ENCODE results near the gene LIME1. TPM values are rescaled to one million over a fixed set of nuclear protein-coding genes. Genes with fewer than 3 reads are reported as not detected.

Gene LIME1
- total and polyA plus RNA-seq, 10 of the 15 experiments (the other 5 are each of a cell fraction or from before 2014, with no cell fraction given): 0.35 to 154 (median 49.9) TPM

DNA sequence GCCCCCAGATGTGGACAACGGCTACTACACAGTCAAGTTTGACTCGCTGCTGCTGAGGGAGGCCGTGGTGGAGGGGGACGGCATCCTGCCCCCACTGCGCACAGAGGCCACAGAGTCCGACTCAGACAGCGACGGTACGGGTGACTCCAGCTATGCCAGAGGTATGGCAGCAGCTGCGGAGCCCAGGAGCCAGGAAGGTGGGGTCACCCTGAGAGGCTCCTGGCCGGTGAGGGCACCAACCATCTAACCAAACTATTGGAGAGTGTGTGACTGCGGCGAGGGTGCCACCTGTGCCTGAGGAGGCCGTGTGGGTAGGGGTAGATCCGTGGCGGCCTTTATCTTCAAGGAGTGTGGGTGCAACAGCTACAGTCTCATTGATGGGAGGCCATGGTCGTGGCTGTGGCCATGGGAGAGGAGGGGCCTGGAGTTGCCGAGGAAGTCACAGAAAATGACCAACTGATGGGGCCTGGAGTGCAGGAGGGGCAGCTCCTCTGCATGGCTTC, 2.8 kb upstream of the LIME1 start:
- H3K4me1 ChIP-seq (ENCODE audit: control insufficient read depth, insufficient read depth, low read length): peaks cover 55% of the 10 kb centered on the region
- intact Hi-C loops (cut with micrococcal nuclease; ENCODE audit: unreplicated experiment) (no loop called here), in situ Hi-C loops (cut with MboI) (no loop called here)
- ATAC-seq: no peak
- H3K9ac ChIP-seq (ENCODE audit: control insufficient read depth, insufficient read depth, low read length): no peak overlapping the region
- 0 out of 3 replicates have a peak, but pooled peaks cover 1% of the 10 kb centered on the region for H3K9me3 ChIP-seq (replicated peaks; ENCODE audit: control insufficient read depth, insufficient read depth, low read length)
- H3K4me3 ChIP-seq: no peak overlapping the region
- H2AFZ ChIP-seq (ENCODE audit: control insufficient read depth, low read depth, low read length): no peak overlapping the region
- ChIA-PET RAD21 (ENCODE audit: unreplicated experiment) (interaction anchor here (1.2 kb wide), 1 partner anchor 35 kb away, joined by 3 read pairs; no protein-coding TSS in a partner anchor), SMC1A (ENCODE audit: uncharacterized antibody, unreplicated experiment) (no interaction called here), CTCF (interaction anchor here (1.5 kb wide), 1 partner anchor 26 kb away, joined by 4 read pairs; the partner anchor contains the start of genes ARFRP1 and ZGPAT), POLR2A (no interaction called here)
- H3K79me2 ChIP-seq (ENCODE audit: control insufficient read depth, insufficient read depth, low read length): peaks cover 33% of the 10 kb centered on the region
- no TSS peak for BruUV-seq (replicated peaks)
- WGBS (ENCODE audit: insufficient coverage, insufficient replicate concordance, low lambda C conversion rate, missing lambda C conversion rate): 86% methylated on average over 18 of the region's 18 CpGs
- TF ChIP-seq CBX3 (IDR thresholded peaks at IDR 0.05; ENCODE audit: borderline replicate concordance, low read depth): no peak
- TF ChIP-seq POLR2AphosphoS2 (IDR thresholded peaks at IDR 0.05; ENCODE audit: low read depth, low read length): no peak
- TF ChIP-seq SMARCA5 (IDR thresholded peaks at IDR 0.05): no peak
- TF ChIP-seq STAT1 (conservative IDR thresholded peaks at IDR 0.05): no peak
- TF ChIP-seq, protein P1, sequence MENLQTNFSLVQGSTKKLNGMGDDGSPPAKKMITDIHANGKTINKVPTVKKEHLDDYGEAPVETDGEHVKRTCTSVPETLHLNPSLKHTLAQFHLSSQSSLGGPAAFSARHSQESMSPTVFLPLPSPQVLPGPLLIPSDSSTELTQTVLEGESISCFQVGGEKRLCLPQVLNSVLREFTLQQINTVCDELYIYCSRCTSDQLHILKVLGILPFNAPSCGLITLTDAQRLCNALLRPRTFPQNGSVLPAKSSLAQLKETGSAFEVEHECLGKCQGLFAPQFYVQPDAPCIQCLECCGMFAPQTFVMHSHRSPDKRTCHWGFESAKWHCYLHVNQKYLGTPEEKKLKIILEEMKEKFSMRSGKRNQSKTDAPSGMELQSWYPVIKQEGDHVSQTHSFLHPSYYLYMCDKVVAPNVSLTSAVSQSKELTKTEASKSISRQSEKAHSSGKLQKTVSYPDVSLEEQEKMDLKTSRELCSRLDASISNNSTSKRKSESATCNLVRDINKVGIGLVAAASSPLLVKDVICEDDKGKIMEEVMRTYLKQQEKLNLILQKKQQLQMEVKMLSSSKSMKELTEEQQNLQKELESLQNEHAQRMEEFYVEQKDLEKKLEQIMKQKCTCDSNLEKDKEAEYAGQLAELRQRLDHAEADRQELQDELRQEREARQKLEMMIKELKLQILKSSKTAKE (IDR thresholded peaks at IDR 0.05; ENCODE audit: low read depth, poor library complexity, severe bottlenecking): no peak
- no peak for TF ChIP-seq LARP7 (IDR thresholded peaks at IDR 0.05)
- TF ChIP-seq, protein P2, sequence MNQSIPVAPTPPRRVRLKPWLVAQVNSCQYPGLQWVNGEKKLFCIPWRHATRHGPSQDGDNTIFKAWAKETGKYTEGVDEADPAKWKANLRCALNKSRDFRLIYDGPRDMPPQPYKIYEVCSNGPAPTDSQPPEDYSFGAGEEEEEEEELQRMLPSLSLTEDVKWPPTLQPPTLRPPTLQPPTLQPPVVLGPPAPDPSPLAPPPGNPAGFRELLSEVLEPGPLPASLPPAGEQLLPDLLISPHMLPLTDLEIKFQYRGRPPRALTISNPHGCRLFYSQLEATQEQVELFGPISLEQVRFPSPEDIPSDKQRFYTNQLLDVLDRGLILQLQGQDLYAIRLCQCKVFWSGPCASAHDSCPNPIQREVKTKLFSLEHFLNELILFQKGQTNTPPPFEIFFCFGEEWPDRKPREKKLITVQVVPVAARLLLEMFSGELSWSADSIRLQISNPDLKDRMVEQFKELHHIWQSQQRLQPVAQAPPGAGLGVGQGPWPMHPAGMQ (IDR thresholded peaks at IDR 0.05; ENCODE audit: borderline replicate concordance): no peak
- no peaks in the 10 kb centered on the region for H3K27me3 ChIP-seq (replicated peaks in 1 of 2; ENCODE audit: control insufficient read depth in 2 of 2, insufficient read depth in 2 of 2, low read length in 1 of 2)
- H3K27ac ChIP-seq (ENCODE audit: control insufficient read depth, insufficient read depth): no peak overlapping the region
- no peaks in the 10 kb centered on the region for H4K20me1 ChIP-seq (ENCODE audit: control insufficient read depth, insufficient read depth)
- no peak for FAIRE-seq
- DNase-seq (ENCODE audit: low read depth, low spot score): no peak
- H3K4me2 ChIP-seq (ENCODE audit: control insufficient read depth, insufficient read depth): no peak overlapping the region
- H3K36me3 ChIP-seq (ENCODE audit: control insufficient read depth in 2 of 2, insufficient read depth in 2 of 2, low read length in 1 of 2): peaks cover 11 to 27% of the 10 kb centered on the region in 2 experiments; a peak in 3 of 4 replicates

All from GM12878 (cell line).